Endothelial cell of umbilical vein (primary cell): Measurements from ENCODE around the gene CARMIL3.

Source experiments
- CTCF ChIP-seq, 2 donors: IDR thresholded peaks; 1 replicate in 1 of 2; 2 replicates in 1 of 2; pipeline ENCODE4 v1.5.1; 2011; ENCODE audit warnings: low read length in 2 of 2, mild to moderate bottlenecking in 2 of 2, moderate library complexity in 2 of 2, control low read depth in 1 of 2, inconsistent platforms in 1 of 2, low read depth in 1 of 2; ENCODE audit not compliant: insufficient read depth in 1 of 2; ENCODE audit errors: extremely low read depth in 1 of 2
- EZH2 ChIP-seq: IDR thresholded peaks from 2 replicates; pipeline ENCODE4 v1.6.1; 2012; ENCODE audit warnings: borderline replicate concordance, low read depth, mild to moderate bottlenecking, moderate library complexity, low read length, inconsistent platforms; ENCODE audit not compliant: severe bottlenecking
- MAX ChIP-seq: IDR thresholded peaks from 2 replicates; pipeline ENCODE4 v1.6.1; 2011; ENCODE audit not compliant: insufficient read depth, insufficient read length
- POLR2A ChIP-seq: IDR thresholded peaks from 2 replicates; pipeline ENCODE4 v1.6.1; 2012; ENCODE audit warnings: low read depth, mild to moderate bottlenecking, control low read depth, low read length
- POLR2AphosphoS5 ChIP-seq: IDR thresholded peaks from 2 replicates; pipeline ENCODE4 v1.6.1; 2012; ENCODE audit warnings: low read depth, mild to moderate bottlenecking, control low read depth, low read length, moderate library complexity; ENCODE audit not compliant: insufficient read depth

GRCh38 chr14:24078146-24078545, 26.3 kb downstream of the CARMIL3 start:
- TF ChIP-seq CTCF (IDR thresholded peaks at IDR 0.05; ENCODE audit: extremely low read depth in 1 of 2, insufficient read depth in 1 of 2, low read depth in 1 of 2, low read length in 2 of 2) (no peak), POLR2A (no peak), POLR2AphosphoS5 (no peak), EZH2 (no peak), MAX (no peak)
